HL-60 (cell line): Measurements from ENCODE around the gene NAT8L.

Experiments
- DNase-seq, 2 experiments: peaks; one replicate each; pipeline ENCODE4 v3.0.0-alpha.2; 2010 to 2020; ENCODE audit warnings: low read depth in 1 of 2, low spot score in 1 of 2
- H3K27ac ChIP-seq: fragments of 250-450 bp; sonication (Bioruptor Pico); replicated peaks from 2 replicates; pipeline ENCODE4 v1.5.1; 2020; ENCODE audit warnings: mild to moderate bottlenecking, moderate library complexity
- H3K27me3 ChIP-seq: fragments of 250-450 bp; sonication (Bioruptor Pico); 2 replicates; pipeline ENCODE4 v1.5.1; 2021; ENCODE audit warnings: mild to moderate bottlenecking, moderate library complexity; ENCODE audit not compliant: insufficient read depth, poor library complexity, severe bottlenecking
- H3K4me3 ChIP-seq: replicated peaks from 2 replicates; pipeline ENCODE4 v1.5.1; 2011; ENCODE audit warnings: mild to moderate bottlenecking, control low read depth, low read length; ENCODE audit not compliant: insufficient read depth
- GABPA ChIP-seq: IDR thresholded peaks from 2 replicates; pipeline ENCODE4 v1.6.1; 2012; ENCODE audit warnings: low read depth
- POLR2AphosphoS5 ChIP-seq: IDR thresholded peaks from 2 replicates; pipeline ENCODE4 v1.6.1; 2012; ENCODE audit warnings: low read depth
- SPI1 ChIP-seq: IDR thresholded peaks from 2 replicates; pipeline ENCODE4 v1.6.1; 2012; ENCODE audit warnings: low read depth, mild to moderate bottlenecking, borderline replicate concordance
- TF ChIP-seq, protein P1 (sequence below): IDR thresholded peaks from 2 replicates; pipeline ENCODE4 v1.6.1; 2012; ENCODE audit warnings: low read depth; ENCODE audit not compliant: insufficient replicate concordance
- TF ChIP-seq, protein P2 (sequence below): IDR thresholded peaks from one replicate; pipeline ENCODE4 v1.5.1; 2011; ENCODE audit warnings: low read length, control low read depth, inconsistent platforms; ENCODE audit not compliant: insufficient read depth

NAT8L gene

DNA sequence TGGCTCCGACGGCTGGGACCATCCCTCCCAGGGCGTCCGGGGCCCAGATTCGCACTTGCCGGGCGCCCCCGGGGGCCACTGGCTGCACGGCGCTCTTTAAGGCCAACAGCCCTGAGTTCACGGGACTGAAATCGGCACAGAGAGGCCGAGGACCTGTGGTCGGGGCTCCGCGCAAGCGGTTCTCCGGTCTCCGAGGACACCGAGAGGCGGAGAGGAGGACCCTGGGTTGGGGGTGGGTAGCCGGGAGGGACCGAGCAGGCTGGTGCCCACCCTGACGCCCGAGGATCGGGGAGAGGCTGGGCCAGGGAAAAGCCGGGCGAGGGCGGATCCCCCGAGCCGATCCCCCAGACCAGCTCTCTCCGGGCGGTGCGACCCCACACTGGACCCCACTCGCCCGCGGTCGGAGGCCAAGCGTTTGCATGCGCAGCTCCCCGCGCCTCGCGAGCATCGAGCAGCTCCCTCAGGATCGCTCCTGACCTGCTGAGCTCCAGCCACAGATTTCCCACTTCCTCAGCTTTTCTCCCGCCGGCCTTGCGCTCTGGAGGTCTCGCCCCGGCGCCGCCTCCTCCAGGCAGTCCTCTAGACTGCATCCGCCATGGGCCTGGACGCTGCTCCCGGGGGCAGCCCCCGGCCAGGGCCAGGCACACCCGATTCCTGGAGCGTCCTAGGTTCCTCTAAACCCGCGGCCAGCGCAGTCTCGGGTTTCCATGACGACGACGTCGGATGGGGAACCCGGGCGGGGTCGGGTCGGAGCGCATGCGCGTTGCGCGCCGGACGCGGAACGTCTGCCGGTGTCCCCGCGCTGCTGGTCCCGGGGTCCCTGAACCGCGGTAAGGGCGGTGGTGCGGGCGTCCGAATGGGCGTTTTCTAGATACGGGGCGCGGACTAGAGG is 17.6 kb upstream of the NAT8L start:
- peak overlapping the region; percentile 77 for H3K4me3 ChIP-seq
- peak overlapping the region; percentile 56; the same call in 1 of the 2 replicates for H3K27ac ChIP-seq
- peak; percentile 85 to 92 for DNase-seq
- H3K27me3 ChIP-seq, result peaks cover 16% of the 10 kb centered on the region
- TF ChIP-seq GABPA (peak; percentile 30; the same call in 1 of the 2 replicates), POLR2AphosphoS5 (no peak), SPI1 (peak; percentile 32; the same call in 1 of the 2 replicates)

DNA sequence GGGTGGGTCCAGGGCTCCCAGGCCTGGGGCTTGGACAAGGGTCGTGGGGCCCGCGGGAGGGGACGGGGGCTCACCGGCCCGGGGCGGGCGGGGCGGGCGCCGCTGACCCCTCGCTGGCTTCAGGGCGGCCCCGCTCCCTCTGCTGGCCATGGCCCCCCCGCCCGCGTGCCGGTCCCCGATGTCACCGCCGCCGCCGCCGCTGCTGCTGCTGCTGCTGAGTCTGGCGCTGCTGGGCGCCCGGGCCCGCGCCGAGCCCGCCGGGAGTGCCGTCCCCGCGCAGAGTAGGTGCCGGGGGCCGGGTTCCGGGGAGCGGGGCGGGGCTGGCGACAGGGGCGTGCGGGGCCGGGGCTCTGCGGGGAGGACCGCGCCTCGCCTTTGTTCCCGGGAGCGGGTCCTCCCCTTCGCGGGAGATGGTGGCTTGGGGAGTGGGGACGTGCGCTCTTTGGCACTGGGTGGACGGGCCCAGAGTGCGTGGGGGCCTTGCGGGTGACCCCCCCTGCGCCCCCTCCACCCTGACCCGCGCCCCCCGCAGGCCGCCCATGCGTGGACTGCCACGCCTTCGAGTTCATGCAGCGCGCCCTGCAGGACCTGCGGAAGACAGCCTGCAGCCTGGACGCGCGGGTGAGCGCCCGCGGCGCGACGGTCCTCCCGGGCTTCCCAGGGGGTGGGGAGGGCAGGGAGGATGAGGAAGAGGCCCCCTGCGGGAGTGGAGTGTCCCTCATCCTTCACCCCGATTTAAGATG is 16.8 kb upstream of the NAT8L start:
- peaks cover 22% of the 10 kb centered on the region for H3K27me3 ChIP-seq
- peak overlapping the region; percentile 56; the same call in 1 of the 2 replicates for H3K27ac ChIP-seq
- no peak for DNase-seq
- peak overlapping the region; percentile 77 for H3K4me3 ChIP-seq
- TF ChIP-seq, protein P1, sequence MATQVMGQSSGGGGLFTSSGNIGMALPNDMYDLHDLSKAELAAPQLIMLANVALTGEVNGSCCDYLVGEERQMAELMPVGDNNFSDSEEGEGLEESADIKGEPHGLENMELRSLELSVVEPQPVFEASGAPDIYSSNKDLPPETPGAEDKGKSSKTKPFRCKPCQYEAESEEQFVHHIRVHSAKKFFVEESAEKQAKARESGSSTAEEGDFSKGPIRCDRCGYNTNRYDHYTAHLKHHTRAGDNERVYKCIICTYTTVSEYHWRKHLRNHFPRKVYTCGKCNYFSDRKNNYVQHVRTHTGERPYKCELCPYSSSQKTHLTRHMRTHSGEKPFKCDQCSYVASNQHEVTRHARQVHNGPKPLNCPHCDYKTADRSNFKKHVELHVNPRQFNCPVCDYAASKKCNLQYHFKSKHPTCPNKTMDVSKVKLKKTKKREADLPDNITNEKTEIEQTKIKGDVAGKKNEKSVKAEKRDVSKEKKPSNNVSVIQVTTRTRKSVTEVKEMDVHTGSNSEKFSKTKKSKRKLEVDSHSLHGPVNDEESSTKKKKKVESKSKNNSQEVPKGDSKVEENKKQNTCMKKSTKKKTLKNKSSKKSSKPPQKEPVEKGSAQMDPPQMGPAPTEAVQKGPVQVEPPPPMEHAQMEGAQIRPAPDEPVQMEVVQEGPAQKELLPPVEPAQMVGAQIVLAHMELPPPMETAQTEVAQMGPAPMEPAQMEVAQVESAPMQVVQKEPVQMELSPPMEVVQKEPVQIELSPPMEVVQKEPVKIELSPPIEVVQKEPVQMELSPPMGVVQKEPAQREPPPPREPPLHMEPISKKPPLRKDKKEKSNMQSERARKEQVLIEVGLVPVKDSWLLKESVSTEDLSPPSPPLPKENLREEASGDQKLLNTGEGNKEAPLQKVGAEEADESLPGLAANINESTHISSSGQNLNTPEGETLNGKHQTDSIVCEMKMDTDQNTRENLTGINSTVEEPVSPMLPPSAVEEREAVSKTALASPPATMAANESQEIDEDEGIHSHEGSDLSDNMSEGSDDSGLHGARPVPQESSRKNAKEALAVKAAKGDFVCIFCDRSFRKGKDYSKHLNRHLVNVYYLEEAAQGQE, result no peak
- TF ChIP-seq GABPA (no peak), SPI1 (no peak), POLR2AphosphoS5 (no peak)
- TF ChIP-seq, protein P2, sequence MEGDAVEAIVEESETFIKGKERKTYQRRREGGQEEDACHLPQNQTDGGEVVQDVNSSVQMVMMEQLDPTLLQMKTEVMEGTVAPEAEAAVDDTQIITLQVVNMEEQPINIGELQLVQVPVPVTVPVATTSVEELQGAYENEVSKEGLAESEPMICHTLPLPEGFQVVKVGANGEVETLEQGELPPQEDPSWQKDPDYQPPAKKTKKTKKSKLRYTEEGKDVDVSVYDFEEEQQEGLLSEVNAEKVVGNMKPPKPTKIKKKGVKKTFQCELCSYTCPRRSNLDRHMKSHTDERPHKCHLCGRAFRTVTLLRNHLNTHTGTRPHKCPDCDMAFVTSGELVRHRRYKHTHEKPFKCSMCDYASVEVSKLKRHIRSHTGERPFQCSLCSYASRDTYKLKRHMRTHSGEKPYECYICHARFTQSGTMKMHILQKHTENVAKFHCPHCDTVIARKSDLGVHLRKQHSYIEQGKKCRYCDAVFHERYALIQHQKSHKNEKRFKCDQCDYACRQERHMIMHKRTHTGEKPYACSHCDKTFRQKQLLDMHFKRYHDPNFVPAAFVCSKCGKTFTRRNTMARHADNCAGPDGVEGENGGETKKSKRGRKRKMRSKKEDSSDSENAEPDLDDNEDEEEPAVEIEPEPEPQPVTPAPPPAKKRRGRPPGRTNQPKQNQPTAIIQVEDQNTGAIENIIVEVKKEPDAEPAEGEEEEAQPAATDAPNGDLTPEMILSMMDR, result no peak

DNA sequence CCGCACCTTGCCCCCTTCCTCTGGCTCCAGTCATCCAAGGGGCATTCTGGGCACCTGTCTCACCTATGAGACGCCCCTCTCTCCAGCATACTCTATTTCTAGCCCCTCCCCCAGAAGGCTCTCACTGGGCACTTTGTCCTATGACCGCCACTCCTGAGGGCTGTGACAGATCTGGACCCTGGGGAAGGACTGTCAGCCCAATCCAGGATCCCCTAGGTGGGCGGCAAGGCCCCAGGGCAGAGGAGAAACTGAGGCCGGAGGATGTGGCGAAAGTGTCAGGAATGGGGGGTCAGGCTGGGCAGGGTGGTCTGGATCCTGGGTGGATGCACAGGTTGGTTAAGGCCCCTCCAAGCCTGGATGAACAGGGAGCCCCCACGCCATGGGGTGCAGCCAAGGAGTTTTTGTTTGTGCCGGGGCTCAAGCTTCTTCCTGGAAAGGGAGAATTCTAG is 16.2 kb upstream of the NAT8L start:
- TF ChIP-seq SPI1 (no peak), GABPA (no peak), POLR2AphosphoS5 (no peak)
- TF ChIP-seq, protein P2, result no peak
- TF ChIP-seq, protein P1, result no peak
- Histone ChIP-seq H3K27ac (no peak overlapping the region), H3K4me3 (no peak overlapping the region), H3K27me3 (peaks cover 24% of the 10 kb centered on the region)
- DNase-seq, result no peak
